NT2/D1 (cell line): ENCODE measurements around the gene DENND6A.

Source experiments
- YY1 ChIP-seq: IDR thresholded peaks from 2 replicates; pipeline ENCODE4 v1.6.1; 2011; ENCODE audit not compliant: insufficient read length, insufficient read depth
- ZNF274 ChIP-seq: IDR thresholded peaks from 2 replicates; pipeline ENCODE4 v1.6.1; 2011; ENCODE audit warnings: mild to moderate bottlenecking, low read depth, low read length

GRCh38 chr3:57604971-57605370 is 87.9 kb downstream of the DENND6A start:
- TF ChIP-seq YY1 (no peak), ZNF274 (no peak)
